Kidney (tissue), 14 donors: ENCODE results near the gene SPIRE1. TPM values are rescaled to one million over a fixed set of nuclear protein-coding genes. Genes with fewer than 3 reads are reported as not detected.
"Not testable (repeated sequence)": the region's sequence is repeated elsewhere in the genome, so short reads cannot be mapped to it uniquely, and the experiment has no call there.

Experiments
- DNase-seq, 5 donors: peaks; one replicate each; pipeline ENCODE4 v3.0.0-alpha.2; 2013 to 2020
- FAIRE-seq: peaks from 2 replicates; lab custom pipeline; 2012; peaks lifted over from hg19 to GRCh38; lab: Jason Lieb, UNC
- H3K27ac ChIP-seq, 2 donors: one replicate each; pipeline ENCODE4 v1.7.0; 2013; ENCODE audit warnings: low read depth in 2 of 2, low read length in 2 of 2, inconsistent platforms in 1 of 2
- H3K27me3 ChIP-seq: one replicate; pipeline ENCODE4 v1.7.1; 2013; ENCODE audit warnings: low read length, inconsistent platforms; ENCODE audit not compliant: control insufficient read depth, insufficient read depth
- H3K36me3 ChIP-seq, 3 donors: one replicate each; pipeline versions ENCODE4 v1.7.0 to v1.7.1; 2013; ENCODE audit warnings: low read length in 3 of 3, control low read depth in 1 of 3, inconsistent platforms in 1 of 3; ENCODE audit not compliant: insufficient read depth in 3 of 3, control insufficient read depth in 2 of 3
- H3K4me1 ChIP-seq, 3 donors: one replicate each; pipeline versions ENCODE4 v1.7.0 to v1.7.1; 2013; ENCODE audit warnings: low read length in 3 of 3, inconsistent platforms in 1 of 3, low read depth in 1 of 3; ENCODE audit not compliant: control insufficient read depth in 2 of 3, insufficient read depth in 2 of 3
- H3K4me3 ChIP-seq, 3 donors: one replicate each; pipeline versions ENCODE4 v1.7.0 to v1.8.1; 2013; ENCODE audit warnings: low read length in 3 of 3, control low read depth in 1 of 3, inconsistent platforms in 1 of 3
- H3K9ac ChIP-seq, 3 donors: one replicate each; pipeline versions ENCODE4 v1.7.0 to v1.7.1; 2013; ENCODE audit warnings: low read length in 3 of 3, control low read depth in 1 of 3, inconsistent platforms in 1 of 3
- H3K9me3 ChIP-seq, 3 donors: one replicate each; pipeline versions ENCODE4 v1.7.0 to v1.7.1; 2013; ENCODE audit warnings: low read length in 3 of 3, control low read depth in 1 of 3, inconsistent platforms in 1 of 3; ENCODE audit not compliant: control insufficient read depth in 2 of 3, insufficient read depth in 1 of 3
- CTCF ChIP-seq: IDR thresholded peaks from 3 replicates; pipeline ENCODE4 v1.5.1; 2012; ENCODE audit warnings: mild to moderate bottlenecking, moderate library complexity, borderline replicate concordance; ENCODE audit not compliant: insufficient read depth; ENCODE audit errors: extremely low read depth
- intact Hi-C: fragments of 100-400 bp; cut with DNase I; formaldehyde crosslinking; loops from one replicate; pipeline ENCODE4 v1.11.1; 2022
- polyA plus RNA-seq: library from polyadenylated mRNA; stranded (reverse); fragments of 350-450 nt; fragmentation: Illumina TruSeq; extraction: RNeasy Lipid Tissue Mini Kit (QIAGEN cat#74804); gene quantifications from one replicate; pipeline ENCODE4 v1.2.3, GENCODE V29; 2014; ENCODE audit warnings: low read depth, low replicate concordance; ENCODE audit not compliant: insufficient read depth
- total RNA-seq: library from RNA; stranded (reverse); fragmentation: NEBNext Ultra II Directional; extraction: Animal tissue kit (Norgen Biotek cat#: 25700); gene quantifications from one replicate; pipeline ENCODE4 v1.2.1, GENCODE V29; 2021
- donor health status: control.
- donor health status: control.
- donor health status: control.
- donor health status: control.
- donor health status: control.
- donor health status: DM: yes; HTN: yes; CAD: no.
- donor health status: Normal renal cell carcinoma (clear cell type).

SPIRE1 gene
- total and polyA plus RNA-seq, 2 donors from 2014 or later = 12.3 to 35.1 TPM

- Histone ChIP-seq H3K4me1 (no peaks in the 10 kb centered on the region), H3K4me3 (no peak overlapping the region), H3K9ac (no peak overlapping the region), H3K36me3 (no peaks in the 10 kb centered on the region), H3K9me3 (no peaks in the 10 kb centered on the region), H3K27me3 (no peaks in the 10 kb centered on the region), H3K27ac (no peak overlapping the region)
- intact Hi-C loops = no loop called here
- DNase-seq (no peak), FAIRE-seq (no peak)
- no peak for TF ChIP-seq CTCF
Observed at GRCh38 chr18:12485479-12486105, 172.3 kb downstream of the SPIRE1 start.

GRCh38 chr18:12481915-12482314 lies 176.0 kb downstream of the SPIRE1 start:
- intact Hi-C loops, H3K27me3 ChIP-seq, FAIRE-seq: not testable (repeated sequence)

GRCh38 chr18:12479982-12480381 lies 177.9 kb downstream of the SPIRE1 start:
- no peak for TF ChIP-seq CTCF
- H3K9ac ChIP-seq = no peak overlapping the region
- H3K4me3 ChIP-seq = no peak overlapping the region
- no peak overlapping the region for H3K27ac ChIP-seq
- no peaks in the 10 kb centered on the region for H3K27me3 ChIP-seq
- H3K9me3 ChIP-seq = no peaks in the 10 kb centered on the region
- no peaks in the 10 kb centered on the region for H3K4me1 ChIP-seq
- DNase-seq (no peak), FAIRE-seq (no peak)
- intact Hi-C loops = no loop called here
- peaks cover 4 to 13% (median 8%) of the 10 kb centered on the region in 3 donors for H3K36me3 ChIP-seq

More at GRCh38 chr18:12481915-12482314, 176.0 kb downstream of the SPIRE1 start:
- H3K9ac ChIP-seq, H3K4me1 ChIP-seq, DNase-seq, H3K27ac ChIP-seq, H3K9me3 ChIP-seq, H3K4me3 ChIP-seq: not testable (repeated sequence)
- peaks cover 4 to 11% (median 8%) of the 10 kb centered on the region in 3 donors for H3K36me3 ChIP-seq

- Histone ChIP-seq H3K9ac (no peak overlapping the region), H3K4me3 (no peak overlapping the region), H3K9me3 (no peaks in the 10 kb centered on the region), H3K27me3 (no peaks in the 10 kb centered on the region), H3K36me3 (peaks cover 4 to 13% (median 8%) of the 10 kb centered on the region in 3 donors), H3K27ac (no peak overlapping the region), H3K4me1 (no peaks in the 10 kb centered on the region)
- DNase-seq (no peak), FAIRE-seq (no peak)
- intact Hi-C loops = no loop called here
- TF ChIP-seq CTCF = no peak
Observed at GRCh38 chr18:12479536-12479935, 178.4 kb downstream of the SPIRE1 start.
